CD14-positive monocyte (primary cell): ENCODE measurements around the gene C4BPB. TPM values are rescaled to one million over a fixed set of nuclear protein-coding genes. Genes with fewer than 3 reads are reported as not detected.

ENCODE experiments used
- DNase-seq, 3 donors: peaks; one replicate each; pipeline ENCODE4 v3.0.0-alpha.2; 2011 to 2022
- H2AFZ ChIP-seq: 2 replicates; pipeline ENCODE4 v1.6.0; 2012; ENCODE audit warnings: mild to moderate bottlenecking, low read depth, low read length, inconsistent platforms; ENCODE audit not compliant: insufficient read depth, poor library complexity, severe bottlenecking
- H3K27ac ChIP-seq, 2 donors: 1 replicate in 1 of 2; 2 replicates in 1 of 2; pipeline ENCODE4 v1.5.1; 2012 to 2013; ENCODE audit warnings: low read length in 2 of 2, control low read depth in 1 of 2, inconsistent platforms in 1 of 2, low read depth in 1 of 2, mild to moderate bottlenecking in 1 of 2
- H3K27me3 ChIP-seq, 2 donors: one replicate each; pipeline versions ENCODE4 v1.6.0 to v1.6.1; 2011 to 2013; ENCODE audit warnings: low read length in 2 of 2; ENCODE audit not compliant: control insufficient read depth in 2 of 2, insufficient read depth in 2 of 2
- H3K36me3 ChIP-seq, 2 donors: replicated peaks in 1 of 2; 1 replicate in 1 of 2; 2 replicates in 1 of 2; pipeline versions ENCODE4 v1.5.1 to v1.6.1; 2012 to 2013; ENCODE audit warnings: low read length in 2 of 2, control low read depth in 1 of 2, inconsistent platforms in 1 of 2, mild to moderate bottlenecking in 1 of 2; ENCODE audit not compliant: insufficient read depth in 2 of 2, control insufficient read depth in 1 of 2
- H3K4me1 ChIP-seq, 2 donors: 1 replicate in 1 of 2; 2 replicates in 1 of 2; pipeline versions ENCODE4 v1.5.1 to v1.6.1; 2012 to 2013; ENCODE audit warnings: low read length in 2 of 2, control low read depth in 1 of 2, inconsistent platforms in 1 of 2, mild to moderate bottlenecking in 1 of 2, moderate library complexity in 1 of 2; ENCODE audit not compliant: insufficient read depth in 2 of 2, control insufficient read depth in 1 of 2
- H3K4me2 ChIP-seq: replicated peaks from 2 replicates; pipeline ENCODE3; 2012; ENCODE audit warnings: low read length, moderate library complexity, mild to moderate bottlenecking; ENCODE audit not compliant: poor library complexity, severe bottlenecking; ENCODE audit errors: extremely low read depth
- H3K4me3 ChIP-seq, 3 experiments: fragments of 200-600 bp in 1 of 3; sonication (generic) in 1 of 3; replicated peaks in 1 of 3; 1 replicate in 2 of 3; 2 replicates in 1 of 3; pipeline ENCODE4 v1.5.1; 2011 to 2013; ENCODE audit warnings: low read length in 3 of 3, mild to moderate bottlenecking in 3 of 3, control low read depth in 2 of 3, low read depth in 2 of 3, inconsistent platforms in 1 of 3, moderate library complexity in 1 of 3
- H3K79me2 ChIP-seq: 2 replicates; pipeline ENCODE4 v1.6.0; 2012; ENCODE audit warnings: mild to moderate bottlenecking, control low read depth, inconsistent platforms, low read length, moderate library complexity; ENCODE audit not compliant: insufficient read depth
- H3K9ac ChIP-seq: 2 replicates; pipeline ENCODE4 v1.6.0; 2017; ENCODE audit warnings: low read length, mild to moderate bottlenecking; ENCODE audit not compliant: insufficient read depth, poor library complexity, severe bottlenecking
- H3K9me3 ChIP-seq, 2 donors: replicated peaks in 1 of 2; 1 replicate in 1 of 2; 2 replicates in 1 of 2; pipeline versions ENCODE4 v1.5.1 to v1.6.1; 2012 to 2013; ENCODE audit warnings: low read length in 2 of 2, control low read depth in 1 of 2; ENCODE audit not compliant: control insufficient read depth in 1 of 2, insufficient read depth in 1 of 2
- H4K20me1 ChIP-seq: 2 replicates; pipeline ENCODE4 v1.6.0; 2012; ENCODE audit warnings: mild to moderate bottlenecking, low read length, control low read depth, moderate library complexity; ENCODE audit not compliant: insufficient read depth
- H3K27ac Mint-ChIP-seq, 7 donors: one replicate each; pipeline ENCODE4 v1.8.0; 2020; ENCODE audit warnings: mild to moderate bottlenecking in 7 of 7, mixed read lengths in 7 of 7, moderate library complexity in 6 of 7, inconsistent platforms in 2 of 7
- H3K27me3 Mint-ChIP-seq, 3 donors: one replicate each; pipeline ENCODE4 v1.8.0; 2021 to 2022; ENCODE audit warnings: low read depth in 3 of 3, mild to moderate bottlenecking in 3 of 3, mixed read lengths in 3 of 3, moderate library complexity in 3 of 3, inconsistent platforms in 1 of 3
- H3K36me3 Mint-ChIP-seq, 2 donors: one replicate each; pipeline ENCODE4 v1.8.0; 2020; ENCODE audit warnings: mixed read lengths in 2 of 2, inconsistent platforms in 1 of 2, mild to moderate bottlenecking in 1 of 2
- H3K4me1 Mint-ChIP-seq: one replicate; pipeline ENCODE4 v1.8.0; 2020; ENCODE audit warnings: mild to moderate bottlenecking, mixed read lengths
- H3K4me3 Mint-ChIP-seq, 2 donors: one replicate each; pipeline ENCODE4 v1.8.0; 2020; ENCODE audit warnings: mild to moderate bottlenecking in 2 of 2, mixed read lengths in 2 of 2, moderate library complexity in 1 of 2
- H3K9me3 Mint-ChIP-seq, 7 donors: one replicate each; pipeline ENCODE4 v1.8.0; 2020 to 2022; ENCODE audit warnings: mixed read lengths in 7 of 7, mild to moderate bottlenecking in 6 of 7, moderate library complexity in 6 of 7, inconsistent platforms in 2 of 7
- CTCF ChIP-seq: fragments of 200-600 bp; IDR thresholded peaks from one replicate; pipeline ENCODE4 v1.8.0; 2022; ENCODE audit warnings: antibody characterized with exemption, mild to moderate bottlenecking
- WGBS: methylation state at CpG from one replicate; pipeline ENCODE4 v1.1.5; 2013; ENCODE audit warnings: missing lambda C conversion rate; ENCODE audit not compliant: insufficient coverage; 5-methylcytosine and 5-hydroxymethylcytosine counted together
- intact Hi-C, 2 donors: fragments of 100-400 bp; cut with micrococcal nuclease; formaldehyde crosslinking; loops; one replicate each; pipeline versions ENCODE4 v1.15.0 to v1.15.1; 2023
- polyA plus RNA-seq, 3 donors: library from polyadenylated mRNA; depleted of rRNA in 1 of 3; unstranded in 2 of 3; stranded (reverse) in 1 of 3; fragments of 300-500 nt in 2 of 3; fragments of >200 nt in 1 of 3; fragmentation: Illumina TruSeq in 2 of 3; gene quantifications; 1 replicate in 2 of 3; 2 replicates in 1 of 3; pipeline ENCODE4 v1.2.3, GENCODE V29; 2012 to 2021

The C4BPB gene
- polyA plus RNA-seq, 3 donors: not detected

GRCh38 chr1:207077470-207078377 is 10.9 kb upstream of the C4BPB start:
- no peaks in the 10 kb centered on the region for H3K9me3 Mint-ChIP-seq
- peak; percentile 90 for TF ChIP-seq CTCF
- peaks cover 3 to 9% of the 10 kb centered on the region in 2 donors for H3K36me3 ChIP-seq
- intact Hi-C loops: no loop called here
- H3K27me3 Mint-ChIP-seq: peaks cover 0 to 3% (median 2%) of the 10 kb centered on the region in 3 donors
- H2AFZ ChIP-seq: no peak overlapping the region
- H3K4me1 ChIP-seq: peaks cover 0 to 6% of the 10 kb centered on the region in 2 donors
- H3K27me3 ChIP-seq: no peaks in the 10 kb centered on the region
- H3K4me3 ChIP-seq: no peak overlapping the region
- no peak overlapping the region for H3K4me2 ChIP-seq
- no peak overlapping the region for H3K27ac ChIP-seq
- no peaks in the 10 kb centered on the region for H4K20me1 ChIP-seq
- no peak overlapping the region for H3K4me3 Mint-ChIP-seq
- DNase-seq: peak; percentile 68 to 75 (median 71)
- H3K4me1 Mint-ChIP-seq: peaks cover 5% of the 10 kb centered on the region
- peaks cover 5 to 34% of the 10 kb centered on the region in 2 donors for H3K36me3 Mint-ChIP-seq
- peak overlapping the region in 1 of 7 donors; percentile 62 for H3K27ac Mint-ChIP-seq
- no peaks in the 10 kb centered on the region for H3K9me3 ChIP-seq
- no peak overlapping the region for H3K9ac ChIP-seq
- 27% methylated on average over 3 of the region's 6 CpGs for WGBS
- H3K79me2 ChIP-seq: no peaks in the 10 kb centered on the region

GRCh38 chr1:207078578-207079132 is 10.0 kb upstream of the C4BPB start:
- no peak overlapping the region for H3K9ac ChIP-seq
- no peaks in the 10 kb centered on the region for H4K20me1 ChIP-seq
- no peak for TF ChIP-seq CTCF
- WGBS: over 99% methylated on average over 9 of the region's 11 CpGs
- no peak for DNase-seq
- no peaks in the 10 kb centered on the region for H3K79me2 ChIP-seq
- peaks cover 5% of the 10 kb centered on the region for H3K4me1 Mint-ChIP-seq
- H3K27me3 ChIP-seq: no peaks in the 10 kb centered on the region
- H3K36me3 Mint-ChIP-seq: peaks cover 3 to 24% of the 10 kb centered on the region in 2 donors
- peaks cover 0 to 6% of the 10 kb centered on the region in 2 donors for H3K4me1 ChIP-seq
- no peaks in the 10 kb centered on the region for H3K9me3 ChIP-seq
- H3K27me3 Mint-ChIP-seq: peaks cover 3 to 6% (median 3%) of the 10 kb centered on the region in 3 donors
- H3K4me3 Mint-ChIP-seq: no peak overlapping the region
- intact Hi-C loops: no loop called here
- H3K9me3 Mint-ChIP-seq: no peaks in the 10 kb centered on the region
- H3K4me3 ChIP-seq: no peak overlapping the region
- peaks cover 0 to 7% of the 10 kb centered on the region in 2 donors for H3K36me3 ChIP-seq
- H3K27ac ChIP-seq: no peak overlapping the region
- no peak overlapping the region for H2AFZ ChIP-seq
- no peak overlapping the region for H3K4me2 ChIP-seq
- no peak overlapping the region for H3K27ac Mint-ChIP-seq
